HG03521 (cell line): Measurements from ENCODE around the gene ATP5PB.

Source experiments
- ATAC-seq: cut with Tn5 transposase; IDR thresholded peaks from one replicate; pipeline ENCODE4 v1.9.1; 2021; ENCODE audit warnings: mild to moderate bottlenecking, moderate library complexity; ENCODE audit not compliant: unreplicated experiment

ATP5PB gene, protein sequence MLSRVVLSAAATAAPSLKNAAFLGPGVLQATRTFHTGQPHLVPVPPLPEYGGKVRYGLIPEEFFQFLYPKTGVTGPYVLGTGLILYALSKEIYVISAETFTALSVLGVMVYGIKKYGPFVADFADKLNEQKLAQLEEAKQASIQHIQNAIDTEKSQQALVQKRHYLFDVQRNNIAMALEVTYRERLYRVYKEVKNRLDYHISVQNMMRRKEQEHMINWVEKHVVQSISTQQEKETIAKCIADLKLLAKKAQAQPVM

DNA sequence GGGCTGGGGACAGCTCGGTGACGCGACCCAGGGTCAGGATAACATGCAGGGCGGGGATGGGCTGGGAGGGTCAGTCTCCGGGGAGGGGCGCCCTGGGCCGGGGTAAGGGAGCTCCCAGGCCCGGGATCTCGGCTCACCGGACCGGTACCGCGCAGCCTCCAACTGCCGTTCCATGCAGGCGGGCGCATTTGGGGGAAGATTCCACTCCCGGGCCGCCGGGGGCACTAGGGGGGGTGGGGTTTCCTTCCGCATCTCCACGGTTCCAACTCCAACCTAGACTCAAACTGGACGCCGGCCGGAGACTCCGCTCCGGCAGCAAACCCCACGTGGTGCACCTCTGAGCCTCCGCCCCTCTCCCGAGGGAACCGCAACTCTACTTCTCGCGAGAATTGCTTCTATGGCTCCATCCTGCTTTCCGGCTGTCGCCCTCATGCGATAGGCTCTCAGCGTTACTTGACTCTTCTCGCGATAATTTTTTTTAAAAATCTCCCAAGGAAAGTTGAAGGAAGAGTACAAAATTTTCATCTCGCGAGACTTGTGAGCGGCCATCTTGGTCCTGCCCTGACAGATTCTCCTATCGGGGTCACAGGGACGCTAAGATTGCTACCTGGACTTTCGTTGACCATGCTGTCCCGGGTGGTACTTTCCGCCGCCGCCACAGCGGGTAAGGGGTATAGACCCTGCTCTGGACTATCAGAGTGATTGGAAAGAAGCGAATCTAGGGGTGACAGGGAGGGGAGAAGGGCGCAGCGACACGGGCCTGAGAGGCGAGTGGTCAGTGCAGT, at the start of gene ATP5PB, which contains the start of gene WDR77:
Gene ATP5PB (plus strand): TSS at position 547 of the 785 bp plus-strand sequence. CDS start 78 bp downstream, at position 625.
Gene WDR77 (minus strand): TSS at position 339 of the 785 bp plus-strand sequence. CDS start 87 bp downstream, at position 252.
- peak; percentile 93 for ATAC-seq

DNA sequence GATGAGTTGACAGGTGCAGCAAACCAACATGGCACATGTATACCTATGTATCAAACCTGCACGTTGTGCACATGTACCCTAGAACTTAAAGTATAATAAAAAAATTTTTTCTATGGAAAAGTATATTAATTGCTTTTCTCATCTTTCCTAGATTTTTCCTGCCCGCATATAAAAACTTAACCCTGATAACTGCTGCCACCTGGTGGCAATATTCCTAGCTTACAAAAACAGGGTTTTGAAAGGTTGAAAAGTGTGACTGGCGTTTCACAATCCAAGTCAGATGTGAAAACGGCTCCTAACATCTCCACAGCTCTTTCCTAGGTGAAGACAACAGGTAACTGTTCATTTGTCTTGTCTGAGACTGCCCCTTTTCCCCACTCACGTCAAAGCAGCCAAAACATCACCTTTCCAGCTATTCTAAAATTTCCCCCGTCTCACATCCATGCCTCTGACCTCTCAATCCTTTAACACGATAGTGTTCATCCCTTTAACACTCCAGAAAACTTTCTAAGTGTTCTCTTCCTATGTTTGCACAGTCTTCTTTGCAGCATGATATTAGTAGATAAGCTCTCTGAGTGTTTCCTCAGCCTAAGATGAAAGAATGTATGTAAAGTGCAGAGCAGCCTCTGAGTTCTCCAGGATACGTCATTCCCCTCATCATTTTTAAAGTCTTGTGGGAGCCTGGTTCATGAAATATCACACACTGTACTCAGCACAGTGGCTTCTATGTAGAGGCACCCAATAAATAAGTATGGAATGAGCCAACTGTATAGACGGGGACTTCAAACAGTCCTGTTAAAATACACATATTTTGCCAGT, 49.3 kb upstream of the ATP5PB start:
- ATAC-seq = no peak

- ATAC-seq = no peak
Measured at GRCh38 chr1:111402083-111402482, 47.2 kb upstream of the ATP5PB start.

GRCh38 chr1:111404588-111404987, 44.7 kb upstream of the ATP5PB start:
- ATAC-seq = no peak

DNA sequence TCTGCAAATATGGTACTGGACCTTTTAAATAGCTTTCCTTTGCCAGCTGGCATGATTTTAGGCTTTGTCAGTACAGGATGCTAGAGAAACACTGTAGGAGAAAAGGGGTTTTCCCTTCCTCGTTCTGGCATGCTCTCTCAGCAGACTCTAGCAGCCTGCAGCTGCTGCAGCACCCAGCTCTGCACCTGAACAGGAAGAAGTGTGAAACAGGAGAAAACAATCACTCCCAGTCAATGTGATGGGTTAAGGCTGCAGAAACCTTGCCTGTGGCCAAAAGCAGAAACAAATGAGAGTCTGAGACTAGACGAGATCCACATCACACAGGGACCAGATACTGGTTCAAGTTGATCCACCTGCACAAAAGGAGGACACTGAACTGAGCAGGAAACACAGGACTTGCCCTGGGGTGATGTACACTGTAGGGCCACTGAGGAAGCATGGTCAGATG, 42.9 kb upstream of the ATP5PB start:
- ATAC-seq = peak; percentile 81

DNA sequence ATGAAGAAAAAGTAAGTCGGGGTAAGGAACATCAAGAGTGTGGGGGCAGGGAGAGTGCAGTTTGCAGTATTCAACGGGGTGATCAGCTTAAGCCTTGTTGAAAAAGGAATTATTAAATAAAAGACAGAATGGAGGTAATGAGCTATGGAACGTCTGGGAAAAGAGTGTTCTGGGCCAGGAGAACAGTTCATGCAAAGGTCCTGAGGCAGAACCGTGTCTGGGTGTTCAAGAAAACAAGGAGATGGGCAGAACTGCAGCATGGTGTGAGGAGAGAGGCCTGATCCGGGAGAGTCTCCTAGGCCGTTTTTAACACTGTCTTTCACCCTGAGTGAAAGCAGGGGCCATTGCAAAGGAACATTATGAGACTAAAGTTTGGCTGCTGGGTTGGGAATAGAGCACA, 42.0 kb upstream of the ATP5PB start:
- no peak for ATAC-seq

- ATAC-seq = no peak
Measured at GRCh38 chr1:111412839-111413238, 36.4 kb upstream of the ATP5PB start.

DNA sequence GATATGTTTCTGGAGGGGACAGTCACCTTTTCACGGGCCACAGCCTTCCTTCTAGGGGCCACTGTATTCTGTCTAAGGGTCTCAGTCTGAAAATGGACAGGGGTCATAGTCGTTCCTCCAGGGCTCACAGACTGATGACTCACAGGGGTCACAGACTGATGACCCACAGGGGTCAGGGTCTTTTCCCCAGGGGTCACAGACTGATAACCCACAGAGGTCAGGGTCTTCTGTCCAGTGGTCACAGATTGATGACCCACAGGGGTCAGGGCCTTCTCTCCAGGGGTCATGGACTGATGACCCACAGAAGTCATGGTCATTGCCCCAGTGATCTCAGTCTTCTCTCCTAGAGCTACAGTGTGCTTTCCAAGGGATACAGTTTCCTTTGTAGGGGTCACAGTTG, 34.5 kb upstream of the ATP5PB start:
- no peak for ATAC-seq

GRCh38 chr1:111415461-111415860, 33.8 kb upstream of the ATP5PB start:
- no peak for ATAC-seq

GRCh38 chr1:111417755-111418154, 31.5 kb upstream of the ATP5PB start:
- ATAC-seq = no peak

DNA sequence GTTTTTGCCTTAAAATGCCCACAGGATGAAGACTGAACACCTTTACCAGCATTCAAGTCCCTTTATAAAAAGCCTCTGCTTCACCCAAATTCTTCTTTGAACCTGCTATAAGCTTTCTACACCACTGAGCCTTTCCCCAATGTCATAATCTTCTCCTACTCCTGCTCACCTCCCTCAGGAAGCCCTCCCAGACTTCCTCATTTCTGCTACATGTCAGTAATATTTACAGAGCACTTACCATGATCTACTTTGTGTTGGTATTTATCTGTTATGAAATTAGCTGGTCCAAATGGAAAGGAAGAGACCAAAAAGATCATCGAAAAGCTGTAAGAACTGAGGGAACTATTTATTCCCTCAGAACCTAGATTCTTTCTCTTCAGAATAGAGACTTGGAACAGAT, 30.2 kb upstream of the ATP5PB start:
- ATAC-seq = no peak

DNA sequence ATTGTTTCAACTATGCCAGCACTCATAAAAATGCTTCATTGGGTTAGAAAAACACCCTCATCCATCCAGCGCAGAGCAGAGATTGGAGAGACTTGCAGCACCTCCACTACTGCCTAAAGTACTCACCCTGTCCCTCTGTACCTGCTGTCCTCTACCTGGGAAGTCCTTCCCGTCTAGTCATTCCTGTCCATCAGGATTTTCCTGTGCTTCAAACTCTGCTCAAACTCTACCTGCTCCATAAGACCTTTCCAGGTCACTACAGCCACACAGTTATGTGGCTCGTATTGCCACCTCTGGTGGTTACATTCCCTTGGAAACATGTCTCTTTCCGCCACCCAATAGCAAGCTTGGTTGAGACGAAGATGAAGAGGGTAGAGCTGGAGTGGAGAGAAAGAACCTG, 28.9 kb upstream of the ATP5PB start:
- ATAC-seq = no peak

DNA sequence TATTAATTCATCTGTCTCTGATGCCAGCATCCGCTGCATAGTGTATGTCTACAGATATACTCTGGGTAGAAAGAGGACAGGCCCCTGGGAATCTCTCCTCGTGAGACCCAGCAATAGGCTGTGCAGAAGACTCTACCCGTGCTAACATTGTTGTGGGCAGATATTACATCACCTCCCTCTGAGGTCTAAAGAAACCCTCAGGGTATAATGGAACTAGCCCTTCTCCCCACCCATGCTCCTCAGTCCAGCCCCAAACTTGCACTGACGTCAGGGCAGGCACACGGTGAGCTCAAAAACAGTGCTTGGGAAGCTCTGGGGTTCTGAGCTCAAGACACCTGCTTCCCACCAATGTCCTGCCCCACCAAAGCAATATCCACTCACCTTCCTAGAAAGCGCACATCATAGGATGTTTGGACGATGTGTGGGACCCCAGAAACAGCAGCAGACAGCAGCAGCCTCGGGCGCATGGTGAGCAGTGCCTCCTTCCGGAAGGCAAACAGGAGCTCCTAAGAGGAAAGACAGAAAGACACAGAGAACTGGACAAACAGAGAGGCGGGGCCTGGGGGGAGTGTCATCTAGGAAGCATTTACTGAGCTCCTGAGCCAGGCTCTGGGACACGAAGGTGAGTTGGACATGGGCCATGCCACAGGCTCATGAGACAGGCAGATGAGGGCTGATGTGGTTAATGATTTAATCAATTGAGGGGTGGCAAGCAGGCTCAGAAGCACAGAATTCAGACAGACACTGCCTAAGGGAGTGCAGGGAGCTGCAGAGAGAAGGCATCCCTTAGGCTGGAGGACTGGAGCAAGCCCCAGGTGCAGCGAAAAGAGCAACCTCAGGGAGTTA, 26.5 kb upstream of the ATP5PB start:
- no peak for ATAC-seq

GRCh38 chr1:111424281-111424680, 25.0 kb upstream of the ATP5PB start:
- ATAC-seq = no peak

GRCh38 chr1:111436726-111437125, 12.5 kb upstream of the ATP5PB start:
- no peak for ATAC-seq

GRCh38 chr1:111439461-111440351, 9.6 kb upstream of the ATP5PB start:
- no peak for ATAC-seq

DNA sequence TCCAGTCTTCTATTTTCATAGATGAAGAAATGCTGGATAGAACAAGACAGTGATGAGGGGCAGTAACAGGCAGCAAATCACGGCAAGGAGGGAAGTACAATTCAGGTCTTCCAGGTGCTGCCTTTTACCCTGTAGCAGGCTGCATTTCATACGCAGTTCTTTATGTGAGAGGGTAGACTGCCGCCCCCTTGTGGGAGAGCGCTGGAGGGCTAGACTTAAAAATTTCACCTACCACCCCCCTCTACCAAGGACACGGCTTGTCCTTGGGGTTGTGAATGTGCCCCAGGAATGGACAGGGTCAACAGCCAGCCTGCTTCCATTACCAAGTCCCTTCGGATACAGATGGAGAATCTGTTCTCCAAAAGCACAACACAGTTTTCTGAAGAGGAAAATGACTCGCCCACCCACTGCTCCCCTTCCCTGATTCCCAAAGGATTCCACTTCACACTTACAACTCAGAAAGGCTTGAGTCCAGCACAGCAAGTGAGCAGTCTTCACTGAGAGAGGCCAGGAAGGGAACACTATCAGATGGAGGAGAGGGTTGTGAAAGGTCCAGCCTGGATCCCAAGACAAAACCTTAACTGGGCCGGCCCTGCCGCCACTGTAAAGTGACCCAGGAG, 7.6 kb upstream of the ATP5PB start:
- no peak for ATAC-seq

DNA sequence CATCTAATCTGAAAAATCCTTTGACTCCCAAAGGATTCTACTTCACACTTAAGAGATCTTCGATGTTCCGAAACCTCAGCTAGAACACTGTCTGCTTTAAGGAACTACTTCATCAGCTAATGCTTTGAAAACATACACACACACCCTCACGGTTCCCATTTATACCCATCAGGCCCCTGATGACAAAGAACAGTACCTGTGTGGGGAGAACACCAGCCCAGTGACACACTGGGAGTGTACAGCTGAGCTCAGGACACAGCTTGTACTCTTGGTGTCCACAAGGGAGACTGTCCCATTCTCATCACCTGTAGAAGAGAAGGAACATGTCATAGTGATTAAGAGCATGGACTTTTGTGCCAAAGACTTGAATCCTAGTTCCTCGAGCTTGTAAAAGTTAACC, 6.8 kb upstream of the ATP5PB start:
- no peak for ATAC-seq

- ATAC-seq = no peak
Measured at GRCh38 chr1:111444031-111444430, 5.2 kb upstream of the ATP5PB start.
